Gastrocnemius medialis (tissue), 4 donors: ENCODE data around the gene CHN2. TPM values are rescaled to one million over a fixed set of nuclear protein-coding genes. Genes with fewer than 3 reads are reported as not detected.

Source experiments
- ATAC-seq, 2 donors: fragments of 150-250 bp; one replicate each; pipeline ENCODE4 v1.9.1; 2016
- DNase-seq, 2 donors: peaks; one replicate each; pipeline ENCODE4 v3.0.0-alpha.2; 2019
- H3K27ac ChIP-seq, 4 donors: fragments of 200-600 bp; sonication (generic); 1 replicate in 1 of 4; 2 replicates in 3 of 4; pipeline ENCODE4 v1.5.1; 2016 to 2018; ENCODE audit warnings: mild to moderate bottlenecking in 2 of 4, moderate library complexity in 1 of 4
- H3K27me3 ChIP-seq, 3 donors: fragments of 200-600 bp; sonication (generic) in 2 of 3; 1 replicate in 1 of 3; 2 replicates in 2 of 3; pipeline versions ENCODE4 v1.5.1 to v1.6.0; 2016 to 2019; ENCODE audit warnings: mild to moderate bottlenecking in 1 of 3, moderate library complexity in 1 of 3
- H3K36me3 ChIP-seq, 2 donors: fragments of 200-600 bp; sonication (generic) in 1 of 2; one replicate each; pipeline ENCODE4 v1.5.1; 2017 to 2018
- H3K4me1 ChIP-seq, 2 donors: fragments of 200-600 bp; sonication (generic) in 1 of 2; one replicate each; pipeline ENCODE4 v1.5.1; 2016 to 2017; ENCODE audit warnings: mild to moderate bottlenecking in 2 of 2
- H3K4me3 ChIP-seq, 4 donors: fragments of 200-600 bp; sonication (generic) in 3 of 4; 1 replicate in 1 of 4; 2 replicates in 3 of 4; pipeline ENCODE4 v1.5.1; 2016 to 2019; ENCODE audit warnings: mild to moderate bottlenecking in 2 of 4
- H3K9me3 ChIP-seq, 3 donors: fragments of 200-600 bp; sonication (generic) in 2 of 3; 1 replicate in 1 of 3; 2 replicates in 2 of 3; pipeline ENCODE4 v1.5.1; 2016 to 2019
- CTCF ChIP-seq, 5 experiments: fragments of 450-650 bp in 3 of 5; fragments of 200-600 bp in 2 of 5; sonication (generic) in 2 of 5; IDR thresholded peaks in 4 of 5; conservative IDR thresholded peaks in 1 of 5; 1 replicate in 4 of 5; 2 replicates in 1 of 5; pipeline ENCODE4 v1.5.1; 2016 to 2019; ENCODE audit warnings: antibody characterized with exemption in 5 of 5, mild to moderate bottlenecking in 3 of 5, moderate library complexity in 3 of 5
- POLR2A ChIP-seq, 2 donors: fragments of 450-650 bp; IDR thresholded peaks; one replicate each; pipeline ENCODE4 v1.6.1; 2017; ENCODE audit warnings: antibody characterized with exemption in 2 of 2, mild to moderate bottlenecking in 2 of 2, moderate library complexity in 2 of 2
- in situ Hi-C, 4 donors: fragments of 200-750 bp; cut with MboI; loops; one replicate each; pipeline versions ENCODE4 v1.15.0 to v1.8.0; 2017; ENCODE audit warnings: low sequenced_read_pairs in 4 of 4
- intact Hi-C: fragments of 100-400 bp; cut with DNase I; formaldehyde crosslinking; loops from one replicate; pipeline ENCODE4 v1.15.1; 2023; ENCODE audit warnings: low total_unique reads
- total RNA-seq, 4 donors: library from RNA; depleted of rRNA; stranded (reverse); fragments of >200 nt; gene quantifications; one replicate each; pipeline versions ENCODE4 v1.1.0 to v1.2.3, GENCODE V29; 2016

The CHN2 gene
- total RNA-seq, 4 donors from 2014 or later: 5.9 to 11.3 (median 8.2) TPM

DNA sequence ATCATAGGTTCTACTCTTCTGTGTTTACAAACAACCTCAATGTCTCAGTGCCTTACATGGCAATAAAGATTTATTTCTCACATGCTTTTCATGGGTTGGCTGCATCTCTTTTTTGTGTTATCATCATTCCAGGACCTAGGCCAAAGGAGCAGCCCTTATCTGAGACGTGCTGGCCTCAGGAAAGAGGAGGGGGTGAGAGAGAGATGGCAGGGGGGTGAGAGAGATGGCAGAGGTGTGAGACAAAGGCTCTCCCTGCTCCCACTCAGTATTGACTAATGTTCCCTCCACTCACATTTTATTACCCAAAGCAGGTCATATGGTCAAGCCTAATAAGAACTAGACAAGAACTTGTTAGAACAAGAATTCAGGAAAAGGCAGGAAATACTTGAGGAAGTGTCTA is 249.0 kb downstream of the CHN2 start:
- no peaks in the 10 kb centered on the region for H3K4me1 ChIP-seq
- TF ChIP-seq POLR2A (IDR thresholded peaks at IDR 0.05) (no peak), CTCF (IDR thresholded peaks at IDR 0.05 in 4 of 5, conservative IDR thresholded peaks at IDR 0.05 in 1 of 5) (no peak)
- no peak overlapping the region for H3K4me3 ChIP-seq
- H3K36me3 ChIP-seq: no peaks in the 10 kb centered on the region
- in situ Hi-C loops: no loop called here
- H3K27ac ChIP-seq: no peak overlapping the region
- no peaks in the 10 kb centered on the region for H3K27me3 ChIP-seq
- DNase-seq (no peak), ATAC-seq (no peak)
- intact Hi-C loops: no loop called here
- H3K9me3 ChIP-seq: no peaks in the 10 kb centered on the region

GRCh38 chr7:29444267-29444666 is 249.7 kb downstream of the CHN2 start:
- Histone ChIP-seq H3K27ac (no peak overlapping the region), H3K27me3 (no peaks in the 10 kb centered on the region), H3K4me1 (no peaks in the 10 kb centered on the region), H3K36me3 (no peaks in the 10 kb centered on the region), H3K4me3 (no peak overlapping the region), H3K9me3 (no peaks in the 10 kb centered on the region)
- ATAC-seq: no peak
- TF ChIP-seq CTCF (IDR thresholded peaks at IDR 0.05 in 4 of 5, conservative IDR thresholded peaks at IDR 0.05 in 1 of 5) (no peak), POLR2A (IDR thresholded peaks at IDR 0.05) (no peak)
- intact Hi-C loops: no loop called here
- no peak for DNase-seq
- in situ Hi-C loops: no loop called here

DNA sequence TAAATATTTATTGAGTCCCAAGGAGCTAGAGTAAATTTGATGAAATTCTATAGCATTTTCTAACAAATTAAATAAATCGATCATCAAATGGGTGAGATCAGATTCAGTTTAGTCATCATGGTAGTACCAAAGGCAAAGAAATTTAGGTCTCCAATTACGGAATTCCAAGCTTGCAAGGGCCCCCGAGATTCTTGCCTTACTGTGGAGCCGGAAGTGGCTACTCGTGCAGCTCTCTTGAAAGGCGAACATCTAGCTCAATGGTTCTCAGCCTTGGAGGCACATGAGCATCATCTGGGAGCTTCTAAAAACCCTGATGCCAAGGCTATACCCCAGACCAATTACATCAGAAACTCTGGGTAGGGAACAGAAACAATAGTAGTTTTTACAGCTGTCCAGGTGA is 251.2 kb downstream of the CHN2 start:
- in situ Hi-C loops (no loop called here), intact Hi-C loops (no loop called here)
- Histone ChIP-seq H3K36me3 (no peaks in the 10 kb centered on the region), H3K9me3 (no peaks in the 10 kb centered on the region), H3K27ac (no peak overlapping the region), H3K4me3 (no peak overlapping the region), H3K27me3 (no peaks in the 10 kb centered on the region), H3K4me1 (no peaks in the 10 kb centered on the region)
- TF ChIP-seq CTCF (IDR thresholded peaks at IDR 0.05 in 4 of 5, conservative IDR thresholded peaks at IDR 0.05 in 1 of 5) (no peak), POLR2A (IDR thresholded peaks at IDR 0.05) (no peak)
- DNase-seq (no peak), ATAC-seq (no peak)

GRCh38 chr7:29447828-29448227 is 253.3 kb downstream of the CHN2 start:
- Histone ChIP-seq H3K9me3 (no peaks in the 10 kb centered on the region), H3K27me3 (no peaks in the 10 kb centered on the region), H3K36me3 (no peaks in the 10 kb centered on the region), H3K27ac (no peak overlapping the region), H3K4me3 (no peak overlapping the region), H3K4me1 (no peaks in the 10 kb centered on the region)
- TF ChIP-seq POLR2A (IDR thresholded peaks at IDR 0.05): no peak
- TF ChIP-seq CTCF (IDR thresholded peaks at IDR 0.05 in 4 of 5, conservative IDR thresholded peaks at IDR 0.05 in 1 of 5): no peak
- intact Hi-C loops: no loop called here
- no peak for DNase-seq
- in situ Hi-C loops: no loop called here
- ATAC-seq: no peak

- intact Hi-C loops: no loop called here
- H3K4me1 ChIP-seq: no peaks in the 10 kb centered on the region
- ATAC-seq (no peak), DNase-seq (no peak)
- H3K4me3 ChIP-seq: no peak overlapping the region
- no peaks in the 10 kb centered on the region for H3K27me3 ChIP-seq
- H3K36me3 ChIP-seq: no peaks in the 10 kb centered on the region
- H3K27ac ChIP-seq: no peak overlapping the region
- in situ Hi-C loops: no loop called here
- no peak for TF ChIP-seq CTCF (IDR thresholded peaks at IDR 0.05 in 4 of 5, conservative IDR thresholded peaks at IDR 0.05 in 1 of 5)
- TF ChIP-seq POLR2A (IDR thresholded peaks at IDR 0.05): no peak
- no peaks in the 10 kb centered on the region for H3K9me3 ChIP-seq
These were observed 255.1 kb downstream of the CHN2 start for GRCh38 chr7:29449569-29450260.
